ENCODE data around the gene TKTL1.

TKTL1 gene

DNA sequence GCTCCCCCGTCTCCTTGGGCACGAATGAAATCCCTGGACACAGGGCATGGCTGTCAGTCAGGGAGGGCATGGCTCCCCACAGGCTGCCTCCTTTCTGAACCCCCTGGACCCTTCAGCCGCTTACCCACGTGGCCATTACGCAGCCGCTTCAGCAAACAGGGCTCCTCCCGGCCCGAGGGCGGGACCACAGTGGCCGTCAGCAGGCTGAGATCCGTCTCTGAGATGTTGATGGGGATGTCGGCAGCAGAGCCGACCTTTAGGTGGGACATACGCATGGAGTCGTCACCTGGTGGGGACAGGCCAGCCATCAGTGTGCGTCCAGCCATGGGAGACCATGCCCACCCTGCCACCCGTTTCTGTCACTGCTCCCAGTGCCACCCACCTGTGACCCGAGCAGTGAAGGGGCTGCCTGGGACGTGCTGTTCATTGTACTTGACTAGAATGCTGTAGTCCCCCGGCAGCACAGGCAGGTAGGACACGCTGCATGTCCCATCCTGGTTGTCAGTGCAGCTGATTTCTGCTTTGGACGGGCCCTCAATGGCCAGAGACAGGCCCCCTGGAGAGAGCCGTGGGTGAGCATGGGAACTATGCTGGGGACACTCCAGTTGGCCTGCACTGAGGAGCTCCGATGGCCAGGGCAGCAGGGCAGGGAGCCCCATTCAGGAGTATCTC is 57.7 kb downstream of the TKTL1 start:
- H2AFZ ChIP-seq (ENCODE audit: low read depth): no peak overlapping the region
- no peaks in the 10 kb centered on the region for H4K20me1 ChIP-seq (ENCODE audit: insufficient read depth)
- no peaks in the 10 kb centered on the region for H3K79me2 ChIP-seq (ENCODE audit: insufficient read depth, low read depth)
- no peak for TF ChIP-seq CTCF (conservative IDR thresholded peaks at IDR 0.05; ENCODE audit: low read depth, low read length)
- peaks cover 14% of the 10 kb centered on the region for H3K4me1 ChIP-seq (ENCODE audit: low read depth, poor library complexity, severe bottlenecking)
- no peaks in the 10 kb centered on the region; the same call in 1 of the 2 replicates for H3K36me3 ChIP-seq (ENCODE audit: insufficient read depth)
- no peak overlapping the region for H3K4me3 ChIP-seq (IDR thresholded peaks at IDR 0.05; ENCODE audit: insufficient read depth, low read depth, low read length)
- no peaks in the 10 kb centered on the region for H3K27me3 ChIP-seq (ENCODE audit: insufficient read depth, low read depth)
- no peak overlapping the region for H3K27ac ChIP-seq
- no peak overlapping the region for H3K4me2 ChIP-seq
- no peak overlapping the region for H3K9ac ChIP-seq

DNA sequence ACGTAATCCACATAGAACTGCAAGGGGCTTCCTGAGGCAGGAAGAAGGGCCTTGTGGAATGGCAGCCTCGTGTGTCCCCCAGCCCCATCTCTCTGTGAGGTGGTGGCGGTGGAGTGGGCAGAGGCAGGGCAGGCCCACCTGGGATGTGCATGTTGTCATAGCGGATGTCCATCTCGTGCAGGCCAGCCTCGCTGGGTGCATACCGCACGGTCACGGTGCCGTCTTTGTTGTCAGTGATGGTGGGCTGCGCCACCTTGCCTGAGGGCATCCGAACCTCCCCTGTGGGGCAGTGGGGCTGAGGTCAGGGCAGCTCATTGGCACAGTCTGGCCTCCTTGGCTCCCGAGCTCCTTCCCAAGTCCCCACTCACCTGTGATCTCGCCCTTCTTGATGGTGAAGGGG is 58.4 kb downstream of the TKTL1 start:
- no peaks in the 10 kb centered on the region for H4K20me1 ChIP-seq (ENCODE audit: insufficient read depth)
- TF ChIP-seq CTCF (conservative IDR thresholded peaks at IDR 0.05; ENCODE audit: low read depth, low read length): no peak
- no peak overlapping the region for H3K9ac ChIP-seq
- H3K4me1 ChIP-seq (ENCODE audit: low read depth, poor library complexity, severe bottlenecking): peaks cover 12% of the 10 kb centered on the region
- H2AFZ ChIP-seq (ENCODE audit: low read depth): no peak overlapping the region
- no peak overlapping the region for H3K4me2 ChIP-seq
- no peaks in the 10 kb centered on the region; the same call in 1 of the 2 replicates for H3K36me3 ChIP-seq (ENCODE audit: insufficient read depth)
- no peaks in the 10 kb centered on the region for H3K79me2 ChIP-seq (ENCODE audit: insufficient read depth, low read depth)
- no peak overlapping the region for H3K27ac ChIP-seq
- H3K27me3 ChIP-seq (ENCODE audit: insufficient read depth, low read depth): no peaks in the 10 kb centered on the region
- no peak overlapping the region for H3K4me3 ChIP-seq (IDR thresholded peaks at IDR 0.05; ENCODE audit: insufficient read depth, low read depth, low read length)

- H3K36me3 ChIP-seq (ENCODE audit: insufficient read depth): no peaks in the 10 kb centered on the region
- H3K27ac ChIP-seq: no peak overlapping the region
- H4K20me1 ChIP-seq (ENCODE audit: insufficient read depth): no peaks in the 10 kb centered on the region
- no peak for TF ChIP-seq CTCF (conservative IDR thresholded peaks at IDR 0.05; ENCODE audit: low read depth, low read length)
- no peak overlapping the region for H2AFZ ChIP-seq (ENCODE audit: low read depth)
- H3K4me1 ChIP-seq (ENCODE audit: low read depth, poor library complexity, severe bottlenecking): peaks cover 7% of the 10 kb centered on the region
- H3K9ac ChIP-seq: no peak overlapping the region
- no peaks in the 10 kb centered on the region for H3K79me2 ChIP-seq (ENCODE audit: insufficient read depth, low read depth)
- H3K4me3 ChIP-seq (IDR thresholded peaks at IDR 0.05; ENCODE audit: insufficient read depth, low read depth, low read length): no peak overlapping the region
- no peak overlapping the region for H3K4me2 ChIP-seq
- H3K27me3 ChIP-seq (ENCODE audit: insufficient read depth, low read depth): no peaks in the 10 kb centered on the region
These were observed 58.9 kb downstream of the TKTL1 start for GRCh38 chrX:154354516-154354915.

DNA sequence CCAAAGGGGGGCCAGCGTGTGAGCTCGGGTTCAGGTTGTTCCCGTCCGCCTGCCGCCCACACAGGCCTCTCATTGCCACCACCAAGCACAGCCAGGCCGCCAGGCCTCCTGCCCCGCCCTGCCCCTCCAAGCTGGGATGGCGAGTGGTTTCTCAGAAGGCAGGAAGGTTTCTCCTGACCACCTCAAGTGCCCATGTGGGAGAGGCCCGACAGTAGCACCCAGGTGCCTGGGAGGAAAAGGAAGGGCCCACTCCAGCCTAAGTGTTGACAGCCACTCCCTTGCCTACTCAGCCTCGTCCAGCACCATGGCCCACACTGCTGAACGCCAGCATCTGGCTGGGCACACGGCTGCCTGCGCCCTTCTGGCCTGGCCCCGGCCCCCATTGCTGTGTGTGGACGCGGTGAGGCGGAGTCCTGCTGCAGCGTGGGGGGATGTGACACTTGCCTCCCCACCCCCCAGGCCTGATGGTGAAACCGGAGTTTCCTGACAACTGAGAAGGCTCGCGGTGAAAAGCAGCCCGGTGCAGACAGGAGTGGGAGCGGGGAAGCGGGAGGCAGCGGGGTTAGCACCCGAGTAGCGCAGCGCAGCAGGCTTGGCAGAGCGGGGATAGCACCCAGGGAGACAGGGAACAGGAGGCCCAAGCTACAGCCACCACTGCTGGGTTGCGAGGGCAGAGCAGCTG is 59.6 kb downstream of the TKTL1 start:
- TF ChIP-seq CTCF (conservative IDR thresholded peaks at IDR 0.05; ENCODE audit: low read depth, low read length): no peak
- H3K4me1 ChIP-seq (ENCODE audit: low read depth, poor library complexity, severe bottlenecking): peaks cover 1% of the 10 kb centered on the region
- no peak overlapping the region for H3K4me3 ChIP-seq (IDR thresholded peaks at IDR 0.05; ENCODE audit: insufficient read depth, low read depth, low read length)
- no peak overlapping the region for H3K27ac ChIP-seq
- H3K9ac ChIP-seq: no peak overlapping the region
- H4K20me1 ChIP-seq (ENCODE audit: insufficient read depth): no peaks in the 10 kb centered on the region
- no peak overlapping the region for H2AFZ ChIP-seq (ENCODE audit: low read depth)
- no peaks in the 10 kb centered on the region for H3K27me3 ChIP-seq (ENCODE audit: insufficient read depth, low read depth)
- no peaks in the 10 kb centered on the region for H3K36me3 ChIP-seq (ENCODE audit: insufficient read depth)
- no peaks in the 10 kb centered on the region for H3K79me2 ChIP-seq (ENCODE audit: insufficient read depth, low read depth)
- H3K4me2 ChIP-seq: no peak overlapping the region
